MCF 10A (cell line): Measurements from ENCODE around the gene SLC4A8. TPM values are rescaled to one million over a fixed set of nuclear protein-coding genes. Genes with fewer than 3 reads are reported as not detected.

Experiments
- BruUV-seq: library from RNA; stranded (reverse); fragments of 400-500 nt; replicated peaks from 2 replicates; lab custom pipeline; 2021; lab: Mats Ljungman, UMichigan
- CTCF ChIA-PET: fragments of 300-600 bp; sonication (Branson Sonifier 250); formaldehyde crosslinking; extraction: SDS; loops from one replicate; lab custom pipeline; 2021; ENCODE audit warnings: antibody characterized with exemption, inconsistent platforms; lab: Yijun Ruan, JAX
- POLR2A ChIA-PET: fragments of 300-600, 350-650 bp; sonication (Branson Sonifier 250); formaldehyde crosslinking; extraction: SDS; loops from one replicate; lab custom pipeline; 2020; ENCODE audit warnings: antibody characterized with exemption, inconsistent platforms; lab: Yijun Ruan, JAX
- DNase-seq: peaks from one replicate; pipeline ENCODE4 v3.0.0-alpha.2; 2018; ENCODE audit not compliant: unreplicated experiment
- H3K27ac Mint-ChIP-seq: one replicate; pipeline ENCODE4 v1.8.0; 2022; ENCODE audit warnings: mild to moderate bottlenecking, low read depth, mixed read lengths; ENCODE audit not compliant: unreplicated experiment
- H3K27me3 Mint-ChIP-seq: one replicate; pipeline ENCODE4 v1.8.0; 2022; ENCODE audit warnings: mixed read lengths; ENCODE audit not compliant: insufficient read depth, unreplicated experiment
- H3K36me3 Mint-ChIP-seq: one replicate; pipeline ENCODE4 v1.8.0; 2022; ENCODE audit warnings: mild to moderate bottlenecking, moderate library complexity, mixed read lengths; ENCODE audit not compliant: insufficient read depth, unreplicated experiment
- H3K4me1 Mint-ChIP-seq: one replicate; pipeline ENCODE4 v1.8.0; 2022; ENCODE audit warnings: mixed read lengths; ENCODE audit not compliant: insufficient read depth, unreplicated experiment
- H3K4me3 Mint-ChIP-seq: one replicate; pipeline ENCODE4 v1.8.0; 2022; ENCODE audit warnings: mild to moderate bottlenecking, moderate library complexity, mixed read lengths; ENCODE audit not compliant: unreplicated experiment
- H3K9me3 Mint-ChIP-seq: one replicate; pipeline ENCODE4 v1.8.0; 2022; ENCODE audit warnings: mixed read lengths; ENCODE audit not compliant: unreplicated experiment
- CTCF ChIP-seq: fragments of 200-600 bp; IDR thresholded peaks from one replicate; pipeline ENCODE4 v1.8.0; 2022; ENCODE audit warnings: antibody characterized with exemption, mild to moderate bottlenecking; ENCODE audit not compliant: unreplicated experiment
- intact Hi-C: fragments of 100-400 bp; cut with micrococcal nuclease; formaldehyde crosslinking; loops from 2 replicates; pipeline ENCODE4 v1.14.1; 2022
- total RNA-seq: library from RNA; stranded (reverse); gene quantifications from 2 replicates; pipeline ENCODE4 v1.2.3, GENCODE V29; 2022

Gene SLC4A8
- total RNA-seq, 1 experiment from 2014 or later, result 1.1 TPM

DNA sequence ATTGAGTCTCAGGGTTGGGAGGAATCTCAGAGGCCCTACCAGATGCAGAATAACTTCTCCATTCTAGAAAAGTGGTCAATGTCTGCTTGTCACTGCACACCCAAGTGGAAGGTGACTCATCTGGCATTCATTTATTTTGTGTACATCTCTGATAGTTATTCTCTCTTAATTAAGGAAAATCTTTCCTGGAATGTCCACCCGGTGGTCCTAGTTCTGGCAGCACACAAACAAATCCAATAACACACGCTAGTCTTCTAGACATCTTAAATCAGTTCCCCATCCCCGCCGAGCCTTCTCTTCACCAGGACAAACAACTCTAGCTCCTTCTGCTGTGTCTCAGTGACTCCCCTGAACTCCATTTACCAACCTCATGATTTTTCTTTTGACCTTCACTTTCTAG lies 116.4 kb downstream of the SLC4A8 start:
- Mint-ChIP-seq H3K4me3 (no peak overlapping the region), H3K27ac (no peak overlapping the region), H3K9me3 (no peaks in the 10 kb centered on the region), H3K36me3 (no peaks in the 10 kb centered on the region), H3K27me3 (peaks cover 19% of the 10 kb centered on the region), H3K4me1 (no peaks in the 10 kb centered on the region)
- CTCF ChIA-PET, result interaction anchor here (0.6 to 1.8 kb wide), 3 partner anchors 9 to 283 kb away, joined by 3 to 6 read pairs (median 6); no protein-coding TSS in a partner anchor
- TF ChIP-seq CTCF, result no peak
- intact Hi-C loops, result no loop called here
- POLR2A ChIA-PET, result interaction anchor here (0.5 kb wide), 1 partner anchor 10 kb away, joined by 3 read pairs; no protein-coding TSS in a partner anchor
- no TSS peak for BruUV-seq
- DNase-seq, result no peak

- Mint-ChIP-seq H3K9me3 (no peaks in the 10 kb centered on the region), H3K36me3 (no peaks in the 10 kb centered on the region), H3K27me3 (peaks cover 63% of the 10 kb centered on the region), H3K27ac (no peak overlapping the region), H3K4me3 (no peak overlapping the region), H3K4me1 (no peaks in the 10 kb centered on the region)
- intact Hi-C loops, result no loop called here
- ChIA-PET CTCF (interaction anchor here (0.9 kb wide), 1 partner anchor 13 kb away, joined by 4 read pairs; no protein-coding TSS in a partner anchor), POLR2A (interaction anchor here (0.9 kb wide), 1 partner anchor 87 kb away, joined by 5 read pairs; no protein-coding TSS in a partner anchor)
- TF ChIP-seq CTCF, result no peak
- no TSS peak for BruUV-seq
- no peak for DNase-seq
These were observed 121.5 kb downstream of the SLC4A8 start for GRCh38 chr12:51546097-51546496.

GRCh38 chr12:51547606-51548005 lies 123.0 kb downstream of the SLC4A8 start:
- POLR2A ChIA-PET, result no interaction called here
- intact Hi-C loops, result no loop called here
- no TSS peak for BruUV-seq

DNA sequence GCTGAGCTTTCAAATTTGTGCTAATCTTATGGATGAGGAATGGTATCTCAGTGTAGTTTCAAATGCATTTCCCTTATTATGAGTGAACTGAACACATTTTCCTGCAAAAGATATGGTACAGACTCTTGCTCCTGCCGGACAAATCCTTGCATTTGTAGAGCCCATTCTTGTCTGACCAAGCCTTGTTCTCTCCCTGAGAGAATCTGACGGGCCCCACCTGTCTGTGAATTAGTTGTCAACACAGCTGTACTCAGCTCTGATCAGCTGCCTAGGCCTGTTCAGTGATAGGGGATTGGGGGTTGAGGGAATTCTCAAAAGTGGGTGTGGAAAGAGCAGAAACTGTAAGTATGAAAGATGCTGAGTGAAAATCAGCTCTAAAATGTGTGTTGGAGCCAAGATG lies 123.6 kb downstream of the SLC4A8 start:
- intact Hi-C loops, result no loop called here
- Mint-ChIP-seq H3K27me3 (peaks cover 77% of the 10 kb centered on the region), H3K27ac (no peak overlapping the region), H3K4me3 (no peak overlapping the region), H3K9me3 (no peaks in the 10 kb centered on the region), H3K36me3 (no peaks in the 10 kb centered on the region), H3K4me1 (no peaks in the 10 kb centered on the region)
- DNase-seq, result no peak
- CTCF ChIA-PET, result no interaction called here
- POLR2A ChIA-PET, result no interaction called here
- BruUV-seq, result no TSS peak
- TF ChIP-seq CTCF, result no peak

More at GRCh38 chr12:51547606-51548005, 123.0 kb downstream of the SLC4A8 start:
- H3K4me1 Mint-ChIP-seq, result no peaks in the 10 kb centered on the region
- peaks cover 72% of the 10 kb centered on the region for H3K27me3 Mint-ChIP-seq
- CTCF ChIA-PET, result no interaction called here
- H3K9me3 Mint-ChIP-seq, result no peaks in the 10 kb centered on the region
- H3K27ac Mint-ChIP-seq, result no peak overlapping the region
- no peak for DNase-seq
- TF ChIP-seq CTCF, result no peak
- H3K36me3 Mint-ChIP-seq, result no peaks in the 10 kb centered on the region
- no peak overlapping the region for H3K4me3 Mint-ChIP-seq
